Mesenchymal stem cell (in vitro differentiated cells and primary cell): ENCODE data around the gene GNG4.

ENCODE experiments used
- DNase-seq: peaks from one replicate; pipeline ENCODE4 v3.0.0-alpha.2; 2013
- H2AFZ ChIP-seq: one replicate; pipeline ENCODE4 v1.6.1; 2013; ENCODE audit warnings: low read depth, mild to moderate bottlenecking, control low read depth, inconsistent platforms, low read length, moderate library complexity
- H2AK5ac ChIP-seq: 2 replicates; pipeline ENCODE4 v1.6.1; 2013; ENCODE audit warnings: low read length, moderate library complexity, mild to moderate bottlenecking, inconsistent platforms; ENCODE audit not compliant: severe bottlenecking
- H2BK120ac ChIP-seq: one replicate; pipeline ENCODE4 v1.6.1; 2013; ENCODE audit warnings: low read depth, mild to moderate bottlenecking, inconsistent platforms, low read length, moderate library complexity
- H2BK12ac ChIP-seq, 2 experiments: one replicate each; pipeline ENCODE4 v1.6.1; 2013; ENCODE audit warnings: inconsistent platforms in 2 of 2, low read length in 2 of 2, mild to moderate bottlenecking in 2 of 2, moderate library complexity in 2 of 2, control low read depth in 1 of 2
- H2BK15ac ChIP-seq: one replicate; pipeline ENCODE4 v1.6.1; 2013; ENCODE audit warnings: mild to moderate bottlenecking, low read depth, inconsistent platforms; ENCODE audit not compliant: poor library complexity, severe bottlenecking
- H2BK5ac ChIP-seq: 2 replicates; pipeline ENCODE4 v1.6.1; 2013; ENCODE audit warnings: low read depth, mild to moderate bottlenecking, low read length, control low read depth, inconsistent platforms; ENCODE audit not compliant: poor library complexity, severe bottlenecking
- H3K14ac ChIP-seq, 2 experiments: one replicate each; pipeline ENCODE4 v1.6.1; 2013; ENCODE audit warnings: inconsistent platforms in 2 of 2, low read length in 2 of 2, control low read depth in 1 of 2, mild to moderate bottlenecking in 1 of 2, moderate library complexity in 1 of 2
- H3K18ac ChIP-seq, 2 experiments: one replicate each; pipeline ENCODE4 v1.6.1; 2013; ENCODE audit warnings: inconsistent platforms in 2 of 2, low read length in 2 of 2, control low read depth in 1 of 2, low read depth in 1 of 2, mild to moderate bottlenecking in 1 of 2
- H3K23ac ChIP-seq, 2 experiments: one replicate each; pipeline ENCODE4 v1.6.1; 2013; ENCODE audit warnings: inconsistent platforms in 2 of 2, low read length in 2 of 2, mild to moderate bottlenecking in 2 of 2, moderate library complexity in 2 of 2, control low read depth in 1 of 2
- H3K27ac ChIP-seq: 2 replicates; pipeline ENCODE4 v1.5.1; 2013; ENCODE audit warnings: mild to moderate bottlenecking, moderate library complexity, low read length, control low read depth, inconsistent platforms; ENCODE audit not compliant: poor library complexity, severe bottlenecking
- H3K27me3 ChIP-seq, 2 experiments: 2 replicates each; pipeline versions ENCODE4 v1.6.1 to v1.7.0; 2013; ENCODE audit warnings: low read length in 2 of 2, mild to moderate bottlenecking in 2 of 2, moderate library complexity in 2 of 2, control low read depth in 1 of 2, inconsistent platforms in 1 of 2; ENCODE audit not compliant: control insufficient read depth in 1 of 2, insufficient read depth in 1 of 2
- H3K36me3 ChIP-seq, 2 experiments: 2 replicates each; pipeline versions ENCODE4 v1.6.1 to v1.7.0; 2013; ENCODE audit warnings: low read length in 2 of 2, control low read depth in 1 of 2, inconsistent platforms in 1 of 2, low read depth in 1 of 2, mild to moderate bottlenecking in 1 of 2; ENCODE audit not compliant: insufficient read depth in 2 of 2, control insufficient read depth in 1 of 2
- H3K4ac ChIP-seq, 2 experiments: one replicate each; pipeline ENCODE4 v1.6.1; 2013; ENCODE audit warnings: inconsistent platforms in 2 of 2, low read length in 2 of 2, mild to moderate bottlenecking in 2 of 2, moderate library complexity in 2 of 2, control low read depth in 1 of 2, low read depth in 1 of 2
- H3K4me1 ChIP-seq: 2 replicates; pipeline ENCODE4 v1.6.1; 2013; ENCODE audit warnings: low read depth, low read length, control low read depth; ENCODE audit not compliant: control insufficient read depth, insufficient read depth
- H3K4me2 ChIP-seq: 2 replicates; pipeline ENCODE4 v1.6.1; 2013; ENCODE audit warnings: low read length, mild to moderate bottlenecking, inconsistent platforms; ENCODE audit not compliant: poor library complexity, severe bottlenecking
- H3K4me3 ChIP-seq, 2 experiments: 2 replicates each; pipeline versions ENCODE4 v1.5.1 to v1.7.0; 2013; ENCODE audit warnings: low read length in 2 of 2, mild to moderate bottlenecking in 2 of 2, control low read depth in 1 of 2, low read depth in 1 of 2; ENCODE audit not compliant: insufficient read depth in 1 of 2
- H3K79me1 ChIP-seq: replicated peaks from 2 replicates; pipeline ENCODE4 v1.6.1; 2013; ENCODE audit warnings: mild to moderate bottlenecking, control low read depth, low read length, inconsistent platforms; ENCODE audit not compliant: poor library complexity, severe bottlenecking
- H3K9ac ChIP-seq: 2 replicates; pipeline ENCODE4 v1.7.0; 2013; ENCODE audit warnings: mild to moderate bottlenecking, low read length, moderate library complexity
- H3K9me3 ChIP-seq: 2 replicates; pipeline ENCODE4 v1.7.0; 2013; ENCODE audit warnings: mild to moderate bottlenecking, low read length; ENCODE audit not compliant: control insufficient read depth
- H4K8ac ChIP-seq: one replicate; pipeline ENCODE4 v1.6.1; 2013; ENCODE audit warnings: inconsistent platforms, mild to moderate bottlenecking, low read length, moderate library complexity
- H4K91ac ChIP-seq: one replicate; pipeline ENCODE4 v1.6.1; 2013; ENCODE audit warnings: mild to moderate bottlenecking, low read length, inconsistent platforms
- WGBS: methylation state at CpG from one replicate; pipeline ENCODE4 v1.1.7; 2013; ENCODE audit warnings: mixed read lengths; 5-methylcytosine and 5-hydroxymethylcytosine counted together

Gene GNG4

DNA sequence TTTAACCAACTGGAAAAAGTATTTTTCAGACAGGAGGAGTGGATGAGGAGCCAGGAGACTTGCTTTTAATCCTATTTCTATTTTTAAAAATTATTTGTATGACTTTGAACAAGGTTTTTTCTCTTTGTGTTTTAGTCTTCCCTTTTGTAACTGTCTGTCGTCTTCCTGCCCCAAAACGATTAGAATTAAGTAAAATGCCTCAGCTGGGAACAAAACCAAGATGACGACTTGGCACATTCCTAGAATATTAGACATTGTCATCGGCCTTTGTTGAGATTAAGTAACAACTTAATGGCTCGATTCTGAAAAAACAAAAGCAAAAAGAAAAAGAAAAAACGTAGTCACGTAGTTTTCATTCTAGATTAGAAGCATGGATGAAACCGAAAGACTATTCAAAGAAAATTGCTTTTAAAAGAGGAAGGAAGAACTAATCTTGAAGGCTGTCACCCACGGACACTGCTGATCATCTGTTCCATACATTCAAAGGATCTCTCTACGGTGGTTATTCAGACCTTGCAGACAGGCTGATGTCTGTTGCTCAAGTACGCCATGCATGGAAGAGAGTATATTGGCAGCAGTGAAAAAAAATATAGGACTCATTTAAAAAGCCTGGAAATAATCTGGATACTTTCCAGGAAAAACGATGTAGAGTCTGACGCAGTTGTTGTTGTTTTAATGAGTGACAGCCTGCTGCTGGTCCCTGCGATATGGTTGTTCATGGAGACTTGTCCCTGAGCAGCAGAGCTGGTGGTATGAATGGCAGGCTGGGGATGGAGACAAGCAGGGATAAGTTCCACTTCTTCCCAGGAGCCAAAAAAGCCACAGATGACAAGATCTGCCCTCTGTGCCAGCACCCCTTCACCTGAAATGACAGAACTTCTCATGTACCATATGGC, 16.8 kb downstream of the GNG4 start:
- H3K36me3 ChIP-seq = no peaks in the 10 kb centered on the region
- 74% methylated on average over 14 of the region's 14 CpGs for WGBS
- H2BK12ac ChIP-seq = no peak overlapping the region
- H3K14ac ChIP-seq = no peak overlapping the region
- no peak overlapping the region for H3K18ac ChIP-seq
- peak overlapping the region; percentile 77 for H3K9ac ChIP-seq
- no peak overlapping the region for H4K8ac ChIP-seq
- H2BK5ac ChIP-seq = no peak overlapping the region
- peak overlapping the region in 1 of 2 experiments; percentile 74 for H3K4me3 ChIP-seq
- no peak overlapping the region for H4K91ac ChIP-seq
- H3K27ac ChIP-seq = peak overlapping the region; percentile 36
- no peaks in the 10 kb centered on the region for H3K79me1 ChIP-seq
- peaks cover 10% of the 10 kb centered on the region for H3K4me1 ChIP-seq
- H2BK120ac ChIP-seq = no peak overlapping the region
- H3K4ac ChIP-seq = no peak overlapping the region
- H2AFZ ChIP-seq = no peak overlapping the region
- H3K9me3 ChIP-seq = no peaks in the 10 kb centered on the region
- H3K27me3 ChIP-seq = peaks cover 12 to 34% of the 10 kb centered on the region in 2 experiments
- no peak overlapping the region for H3K23ac ChIP-seq
- H3K4me2 ChIP-seq = peak overlapping the region; percentile 30
- H2BK15ac ChIP-seq = no peak overlapping the region
- no peak for DNase-seq
- no peak overlapping the region for H2AK5ac ChIP-seq

DNA sequence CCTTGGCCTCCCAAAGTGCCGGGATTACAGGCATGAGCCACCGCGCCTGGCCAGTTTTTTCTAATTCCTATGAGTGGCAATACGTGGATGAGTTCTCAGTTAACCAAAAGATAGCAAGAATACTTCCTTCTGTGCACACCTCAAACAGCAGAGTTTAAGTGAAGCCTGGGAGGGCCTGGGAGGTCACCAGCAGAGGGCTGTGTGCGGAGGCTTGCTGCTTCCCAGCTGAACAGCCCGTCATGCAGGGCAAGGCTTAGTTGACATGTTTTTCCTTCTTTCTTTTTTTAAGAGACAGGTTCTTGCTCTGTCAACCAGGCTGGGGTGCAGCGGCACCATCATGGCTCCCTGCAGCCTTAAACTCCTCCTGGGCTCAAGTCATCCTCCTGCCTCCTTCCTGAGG, 17.8 kb downstream of the GNG4 start:
- H3K18ac ChIP-seq = no peak overlapping the region
- 89% methylated on average over 7 of the region's 7 CpGs for WGBS
- DNase-seq = no peak
- no peak overlapping the region for H4K8ac ChIP-seq
- peaks cover 10% of the 10 kb centered on the region for H3K4me1 ChIP-seq
- H3K14ac ChIP-seq = no peak overlapping the region
- no peak overlapping the region for H2BK12ac ChIP-seq
- no peak overlapping the region for H3K4ac ChIP-seq
- H3K23ac ChIP-seq = no peak overlapping the region
- H4K91ac ChIP-seq = no peak overlapping the region
- H3K79me1 ChIP-seq = no peaks in the 10 kb centered on the region
- no peak overlapping the region for H2BK5ac ChIP-seq
- no peak overlapping the region for H3K27ac ChIP-seq
- H3K4me3 ChIP-seq = no peak overlapping the region
- no peak overlapping the region for H2BK15ac ChIP-seq
- H3K9me3 ChIP-seq = no peaks in the 10 kb centered on the region
- H2AFZ ChIP-seq = no peak overlapping the region
- H3K4me2 ChIP-seq = no peak overlapping the region
- H3K36me3 ChIP-seq = no peaks in the 10 kb centered on the region
- peaks cover 11 to 32% of the 10 kb centered on the region in 2 experiments for H3K27me3 ChIP-seq
- no peak overlapping the region for H2AK5ac ChIP-seq
- H3K9ac ChIP-seq = no peak overlapping the region
- H2BK120ac ChIP-seq = no peak overlapping the region

DNA sequence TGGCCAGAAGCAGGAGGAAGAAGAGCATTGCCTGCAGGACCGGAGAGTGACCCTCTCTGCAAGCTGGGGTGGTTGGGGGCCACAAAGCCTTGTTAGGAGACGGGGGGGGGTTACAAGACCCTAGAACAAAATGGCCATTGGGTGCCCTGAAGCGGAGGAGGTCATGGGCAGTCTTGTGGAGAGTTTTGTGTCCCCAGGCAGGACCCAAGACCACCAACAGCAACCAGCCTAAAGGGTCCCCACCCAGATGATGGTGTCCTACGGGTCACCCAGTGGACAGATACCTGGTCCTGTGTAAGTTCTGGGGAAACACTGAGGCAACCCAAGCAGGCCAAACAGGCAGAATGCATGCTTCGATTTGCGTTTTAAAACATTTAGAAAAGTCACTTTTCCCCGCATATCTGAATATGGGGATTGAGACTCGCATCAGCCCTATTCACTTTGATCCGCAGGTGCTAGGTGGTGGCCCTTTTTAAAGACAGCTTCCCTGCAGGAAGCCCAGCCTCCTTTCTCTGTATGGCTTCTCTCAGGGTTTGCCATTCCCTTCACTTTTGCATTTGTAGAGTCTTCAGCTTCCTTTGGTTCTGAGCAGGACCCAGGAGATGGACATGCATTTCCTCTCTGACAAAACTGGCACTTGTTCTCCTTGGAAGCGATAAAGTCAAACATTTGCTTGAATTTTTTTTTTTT, 21.1 kb downstream of the GNG4 start:
- Histone ChIP-seq H3K27ac (no peak overlapping the region), H3K14ac (no peak overlapping the region), H4K8ac (no peak overlapping the region), H3K4me1 (peaks cover 20% of the 10 kb centered on the region), H3K9me3 (no peaks in the 10 kb centered on the region), H2BK120ac (no peak overlapping the region), H3K23ac (no peak overlapping the region), H2BK5ac (no peak overlapping the region), H2AFZ (no peak overlapping the region), H3K4ac (no peak overlapping the region), H3K4me3 (no peak overlapping the region), H3K9ac (no peak overlapping the region), H2BK15ac (no peak overlapping the region), H3K18ac (no peak overlapping the region), H2AK5ac (no peak overlapping the region), H4K91ac (no peak overlapping the region), H3K4me2 (no peak overlapping the region), H2BK12ac (no peak overlapping the region), H3K36me3 (no peaks in the 10 kb centered on the region), H3K27me3 (peaks cover 0 to 34% of the 10 kb centered on the region in 2 experiments), H3K79me1 (no peaks in the 10 kb centered on the region)
- DNase-seq = no peak
- 82% methylated on average over 10 of the region's 10 CpGs for WGBS

DNA sequence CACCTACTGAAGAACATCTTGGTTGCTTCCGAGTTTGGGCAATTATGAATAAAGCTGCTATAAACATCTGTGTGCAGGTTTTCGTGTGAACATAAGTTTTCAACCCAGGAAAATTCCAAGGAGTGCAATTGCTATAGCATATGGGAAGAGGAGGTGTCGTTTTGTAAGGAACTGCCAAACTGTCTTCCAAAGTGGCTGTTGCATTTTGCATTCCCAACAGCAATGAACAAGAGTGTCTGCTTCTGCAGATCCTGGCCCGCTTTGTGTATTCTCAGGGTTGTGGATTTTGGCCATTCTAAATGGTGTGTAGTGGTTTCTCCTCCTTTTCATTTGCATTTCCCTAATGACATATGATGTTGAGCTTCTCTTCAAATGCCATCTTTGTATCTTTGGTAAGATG, 23.8 kb downstream of the GNG4 start:
- Histone ChIP-seq H3K27ac (no peak overlapping the region), H2BK120ac (no peak overlapping the region), H3K4me2 (no peak overlapping the region), H3K79me1 (no peaks in the 10 kb centered on the region), H3K4me3 (no peak overlapping the region), H2AK5ac (no peak overlapping the region), H2BK15ac (no peak overlapping the region), H2AFZ (no peak overlapping the region), H3K9ac (no peak overlapping the region), H3K9me3 (no peaks in the 10 kb centered on the region), H3K4ac (no peak overlapping the region), H3K36me3 (no peaks in the 10 kb centered on the region), H4K8ac (no peak overlapping the region), H3K18ac (no peak overlapping the region), H3K4me1 (peaks cover 15% of the 10 kb centered on the region), H3K14ac (no peak overlapping the region), H4K91ac (no peak overlapping the region), H3K23ac (no peak overlapping the region), H2BK5ac (no peak overlapping the region), H2BK12ac (no peak overlapping the region), H3K27me3 (peaks cover 3 to 44% of the 10 kb centered on the region in 2 experiments)
- WGBS = 88% methylated on average over 4 of the region's 4 CpGs
- no peak for DNase-seq
